RCC 7860 (cell line): ENCODE results near the gene DHX57.
A peak's percentile ranks its signal among the peaks of the same experiment; 100 is the strongest.
"Not testable (repeated sequence)": the region's sequence is repeated elsewhere in the genome, so short reads cannot be mapped to it uniquely, and the experiment has no call there.

Source experiments
- DNase-seq: peaks from one replicate; pipeline ENCODE4 v3.0.0-alpha.2; 2015; ENCODE audit warnings: low spot score
- FAIRE-seq: peaks from 2 replicates; lab custom pipeline; 2012; peaks lifted over from hg19 to GRCh38; lab: Jason Lieb, UNC

Gene DHX57

GRCh38 chr2:38806015-38806732 lies 69.6 kb downstream of the DHX57 start:
- FAIRE-seq (no peak), DNase-seq (no peak)

- no peak for FAIRE-seq
- DNase-seq, result no peak
Measured at GRCh38 chr2:38797953-38798352, 77.8 kb downstream of the DHX57 start.

GRCh38 chr2:38797250-38797676 lies 78.5 kb downstream of the DHX57 start:
- FAIRE-seq (peak; percentile 2), DNase-seq (peak; percentile 57)

- DNase-seq, FAIRE-seq: not testable (repeated sequence)
Measured at GRCh38 chr2:38795016-38795415, 80.7 kb downstream of the DHX57 start.

- no peak for DNase-seq
Measured at GRCh38 chr2:38794235-38794946, 81.3 kb downstream of the DHX57 start.

GRCh38 chr2:38793511-38793910 lies 82.2 kb downstream of the DHX57 start:
- FAIRE-seq, result no peak
- no peak for DNase-seq

More at GRCh38 chr2:38794235-38794946, 81.3 kb downstream of the DHX57 start:
- FAIRE-seq, result no peak

GRCh38 chr2:38792751-38793150 lies 83.0 kb downstream of the DHX57 start:
- DNase-seq, result no peak
- FAIRE-seq, result no peak

GRCh38 chr2:38792321-38792720 lies 83.4 kb downstream of the DHX57 start:
- not testable (repeated sequence) for DNase-seq, FAIRE-seq

- DNase-seq (no peak), FAIRE-seq (no peak)
Measured at GRCh38 chr2:38791744-38792143, 84.0 kb downstream of the DHX57 start.

- FAIRE-seq (no peak), DNase-seq (no peak)
Measured at GRCh38 chr2:38789691-38790090, 86.0 kb downstream of the DHX57 start.

- DNase-seq (no peak), FAIRE-seq (no peak)
Measured at GRCh38 chr2:38788306-38788705, 87.4 kb downstream of the DHX57 start.

- no peak for FAIRE-seq
- no peak for DNase-seq
Measured at GRCh38 chr2:38783586-38783985, 92.1 kb downstream of the DHX57 start.

GRCh38 chr2:38778687-38779082 lies 97.0 kb downstream of the DHX57 start:
- DNase-seq, result no peak
- no peak for FAIRE-seq

GRCh38 chr2:38776531-38776930 lies 99.2 kb downstream of the DHX57 start:
- no peak for FAIRE-seq
- no peak for DNase-seq

GRCh38 chr2:38775921-38776225 lies 99.9 kb downstream of the DHX57 start:
- DNase-seq (no peak), FAIRE-seq (no peak)

- DNase-seq, result no peak
- FAIRE-seq, result no peak
Measured at GRCh38 chr2:38775097-38775920, 100.4 kb downstream of the DHX57 start.

GRCh38 chr2:38771632-38772031 lies 104.1 kb downstream of the DHX57 start:
- FAIRE-seq, result no peak
- no peak for DNase-seq

GRCh38 chr2:38765551-38765950 lies 110.2 kb downstream of the DHX57 start:
- FAIRE-seq, result no peak
- DNase-seq, result no peak

GRCh38 chr2:38765149-38765548 lies 110.6 kb downstream of the DHX57 start:
- no peak for FAIRE-seq

GRCh38 chr2:38763728-38764127 lies 112.0 kb downstream of the DHX57 start:
- DNase-seq (no peak), FAIRE-seq (no peak)

More at GRCh38 chr2:38765149-38765548, 110.6 kb downstream of the DHX57 start:
- DNase-seq, result no peak

GRCh38 chr2:38763228-38763627 lies 112.5 kb downstream of the DHX57 start:
- FAIRE-seq, result no peak

More at GRCh38 chr2:38763228-38763627, 112.5 kb downstream of the DHX57 start:
- DNase-seq, result no peak
